Natural killer cell (primary cell): ENCODE results near the gene EXOSC1. TPM values are rescaled to one million over a fixed set of nuclear protein-coding genes. Genes with fewer than 3 reads are reported as not detected.
"Not testable (repeated sequence)": the region's sequence is repeated elsewhere in the genome, so short reads cannot be mapped to it uniquely, and the experiment has no call there.

ENCODE experiments used
- ATAC-seq, 3 donors: fragments of 150-1000 bp in 2 of 3; fragments of 200-7000 bp in 1 of 3; cut with Tn5 transposase; 1 replicate in 1 of 3; 2 replicates in 2 of 3; pipeline ENCODE4 v1.10.0; 2021; ENCODE audit warnings: mild to moderate bottlenecking in 2 of 3, moderate library complexity in 2 of 3
- DNase-seq, 2 donors: peaks; one replicate each; pipeline versions ENCODE4 v3.0.0 to v3.0.0-alpha.2; 2013 to 2021; ENCODE audit warnings: mixed read lengths in 1 of 2
- H3K27ac ChIP-seq: one replicate; pipeline ENCODE4 v1.5.1; 2013; ENCODE audit warnings: mild to moderate bottlenecking, low read length
- H3K27me3 ChIP-seq: one replicate; pipeline ENCODE4 v1.6.1; 2013; ENCODE audit warnings: low read length; ENCODE audit not compliant: control insufficient read depth, insufficient read depth
- H3K36me3 ChIP-seq: one replicate; pipeline ENCODE4 v1.6.1; 2013; ENCODE audit warnings: low read length; ENCODE audit not compliant: control insufficient read depth, insufficient read depth
- H3K4me1 ChIP-seq: one replicate; pipeline ENCODE4 v1.6.1; 2013; ENCODE audit warnings: low read length; ENCODE audit not compliant: control insufficient read depth, insufficient read depth
- H3K4me3 ChIP-seq: one replicate; pipeline ENCODE4 v1.5.1; 2013; ENCODE audit warnings: low read length
- H3K9me3 ChIP-seq: one replicate; pipeline ENCODE4 v1.6.1; 2013; ENCODE audit warnings: low read length; ENCODE audit not compliant: control insufficient read depth, insufficient read depth
- H3K27ac Mint-ChIP-seq, 2 donors: one replicate each; pipeline ENCODE4 v1.8.0; 2022; ENCODE audit warnings: mild to moderate bottlenecking in 2 of 2, mixed read lengths in 2 of 2, moderate library complexity in 1 of 2
- H3K27me3 Mint-ChIP-seq, 2 donors: one replicate each; pipeline ENCODE4 v1.8.0; 2022; ENCODE audit warnings: low read depth in 2 of 2, mixed read lengths in 2 of 2
- H3K36me3 Mint-ChIP-seq: one replicate; pipeline ENCODE4 v1.8.0; 2022; ENCODE audit warnings: mixed read lengths
- H3K4me1 Mint-ChIP-seq, 2 donors: one replicate each; pipeline ENCODE4 v1.8.0; 2022; ENCODE audit warnings: mixed read lengths in 2 of 2
- H3K4me3 Mint-ChIP-seq: one replicate; pipeline ENCODE4 v1.8.0; 2022; ENCODE audit warnings: mild to moderate bottlenecking, moderate library complexity, mixed read lengths
- H3K9me3 Mint-ChIP-seq, 2 donors: one replicate each; pipeline ENCODE4 v1.8.0; 2022; ENCODE audit warnings: mixed read lengths in 2 of 2
- CTCF ChIP-seq: fragments of 200-600 bp; IDR thresholded peaks from one replicate; pipeline ENCODE4 v1.8.0; 2022; ENCODE audit warnings: antibody characterized with exemption
- WGBS: methylation state at CpG from one replicate; pipeline ENCODE4 v1.1.7; 2013; ENCODE audit warnings: missing lambda C conversion rate; ENCODE audit not compliant: insufficient coverage; 5-methylcytosine and 5-hydroxymethylcytosine counted together
- intact Hi-C: fragments of 100-400 bp; cut with micrococcal nuclease; formaldehyde crosslinking; loops from one replicate; pipeline ENCODE4 v1.14.2; 2022
- total RNA-seq, 4 donors: library from RNA; stranded (reverse); fragments of 120-200 nt in 1 of 4; gene quantifications; one replicate each; pipeline versions ENCODE4 v1.2.3 to v1.2.4, GENCODE V29; 2013 to 2022

Gene EXOSC1
- total RNA-seq, 3 donors from 2014 or later (not counting 1 experiment from before 2014, with no cell fraction given) = 36.9 to 44.4 (median 37.6) TPM

GRCh38 chr10:97407952-97408248, 37.9 kb downstream of the EXOSC1 start:
- H3K27me3 ChIP-seq = no peaks in the 10 kb centered on the region
- Mint-ChIP-seq H3K9me3 (no peaks in the 10 kb centered on the region), H3K27ac (peak overlapping the region; percentile 62 to 82), H3K4me1 (peaks cover 18 to 23% of the 10 kb centered on the region in 2 donors), H3K36me3 (no peaks in the 10 kb centered on the region), H3K27me3 (no peaks in the 10 kb centered on the region), H3K4me3 (peak overlapping the region; percentile 25)
- peak overlapping the region; percentile 39 for H3K27ac ChIP-seq
- ATAC-seq (no peak), DNase-seq (no peak)
- WGBS = 100% methylated on average over 1 of the region's 2 CpGs
- H3K4me1 ChIP-seq = peaks cover 26% of the 10 kb centered on the region
- H3K36me3 ChIP-seq = no peaks in the 10 kb centered on the region
- intact Hi-C loops = loop anchor here (1.0 to 10.0 kb wide), 4 partner anchors 18 to 145 kb away; partner anchors contain the start of genes EXOSC1, FRAT2, PGAM1 and ZDHHC16
- TF ChIP-seq CTCF = no peak
- H3K4me3 ChIP-seq = no peak overlapping the region
- H3K9me3 ChIP-seq = no peaks in the 10 kb centered on the region

GRCh38 chr10:97407211-97407951, 38.4 kb downstream of the EXOSC1 start:
- H3K4me3 ChIP-seq = peak overlapping the region; percentile 3
- H3K4me1 ChIP-seq = peaks cover 23% of the 10 kb centered on the region

GRCh38 chr10:97406483-97406882, 39.3 kb downstream of the EXOSC1 start:
- intact Hi-C loops = loop anchor here (10.0 kb wide), 1 partner anchor 72 kb away; the partner anchor contains the start of gene FRAT2
- not testable (repeated sequence) for H3K36me3 Mint-ChIP-seq, H3K4me3 Mint-ChIP-seq, H3K9me3 Mint-ChIP-seq, DNase-seq, H3K36me3 ChIP-seq, ATAC-seq, H3K27me3 ChIP-seq, H3K27ac Mint-ChIP-seq, H3K4me3 ChIP-seq, H3K27me3 Mint-ChIP-seq, H3K9me3 ChIP-seq, H3K27ac ChIP-seq
- peaks cover 26% of the 10 kb centered on the region for H3K4me1 ChIP-seq
- whole genome bisulfite sequencing = 84% methylated on average over 6 of the region's 7 CpGs
- H3K4me1 Mint-ChIP-seq = peaks cover 14 to 21% of the 10 kb centered on the region in 2 donors

More at GRCh38 chr10:97407211-97407951, 38.4 kb downstream of the EXOSC1 start:
- Mint-ChIP-seq H3K36me3 (no peaks in the 10 kb centered on the region), H3K4me3 (peak overlapping the region; percentile 58), H3K27ac (peak overlapping the region; percentile 62 to 82), H3K27me3 (no peaks in the 10 kb centered on the region), H3K9me3 (no peaks in the 10 kb centered on the region), H3K4me1 (peaks cover 14 to 20% of the 10 kb centered on the region in 2 donors)
- TF ChIP-seq CTCF = peak; percentile 86
- Histone ChIP-seq H3K36me3 (no peaks in the 10 kb centered on the region), H3K9me3 (no peaks in the 10 kb centered on the region), H3K27ac (peak overlapping the region; percentile 39), H3K27me3 (no peaks in the 10 kb centered on the region)
- 7% methylated on average over 10 of the region's 10 CpGs for WGBS
- intact Hi-C loops = loop anchor here (1.0 to 10.0 kb wide), 4 partner anchors 19 to 146 kb away; partner anchors contain the start of genes EXOSC1, FRAT2, PGAM1 and ZDHHC16
- ATAC-seq (peak; percentile 94 to 95 (median 95)), DNase-seq (peak; percentile 56 to 87)

- H3K9me3 Mint-ChIP-seq = no peaks in the 10 kb centered on the region
- ATAC-seq = no peak
- no peaks in the 10 kb centered on the region for H3K36me3 ChIP-seq
- WGBS = 59% methylated on average over 3 of the region's 3 CpGs
- no peak overlapping the region for H3K4me3 ChIP-seq
- no peaks in the 10 kb centered on the region for H3K27me3 Mint-ChIP-seq
- no peaks in the 10 kb centered on the region for H3K36me3 Mint-ChIP-seq
- H3K27me3 ChIP-seq = no peaks in the 10 kb centered on the region
- H3K4me1 ChIP-seq = peaks cover 29% of the 10 kb centered on the region
- H3K4me3 Mint-ChIP-seq = no peak overlapping the region
- no peak overlapping the region for H3K27ac ChIP-seq
- peak overlapping the region in 1 of 2 donors; percentile 38 for H3K27ac Mint-ChIP-seq
- no peak for DNase-seq
- intact Hi-C loops = loop anchor here (10.0 kb wide), 1 partner anchor 71 kb away; the partner anchor contains the start of gene FRAT2
- no peak for TF ChIP-seq CTCF
- peaks cover 18 to 25% of the 10 kb centered on the region in 2 donors for H3K4me1 Mint-ChIP-seq
- H3K9me3 ChIP-seq = no peaks in the 10 kb centered on the region
These were observed 39.7 kb downstream of the EXOSC1 start for GRCh38 chr10:97406064-97406463.
